Tibial nerve (tissue), 4 donors: ENCODE data around the gene AFAP1. TPM values are rescaled to one million over a fixed set of nuclear protein-coding genes. Genes with fewer than 3 reads are reported as not detected.
A peak's percentile ranks its signal among the peaks of the same experiment; 100 is the strongest.

Source experiments
- DNase-seq, 2 donors: peaks; one replicate each; pipeline ENCODE4 v3.0.0-alpha.2; 2019; ENCODE audit warnings: low spot score in 2 of 2
- H3K27ac ChIP-seq, 4 donors: fragments of 200-600 bp; sonication (generic) in 3 of 4; one replicate each; pipeline ENCODE4 v1.5.1; 2017 to 2019; ENCODE audit warnings: mild to moderate bottlenecking in 1 of 4
- H3K27me3 ChIP-seq, 2 donors: fragments of 200-600 bp; sonication (generic) in 1 of 2; one replicate each; pipeline versions ENCODE4 v1.5.1 to v1.6.0; 2017 to 2019
- H3K36me3 ChIP-seq, 3 donors: fragments of 200-600 bp; sonication (generic); one replicate each; pipeline ENCODE4 v1.5.1; 2018 to 2019
- H3K4me1 ChIP-seq, 4 donors: fragments of 200-600 bp; sonication (generic) in 3 of 4; one replicate each; pipeline ENCODE4 v1.5.1; 2017 to 2019
- H3K4me3 ChIP-seq, 4 donors: fragments of 200-600 bp; sonication (generic) in 3 of 4; one replicate each; pipeline ENCODE4 v1.5.1; 2017 to 2019; ENCODE audit warnings: mild to moderate bottlenecking in 1 of 4, moderate library complexity in 1 of 4
- H3K9me3 ChIP-seq, 4 donors: fragments of 200-600 bp; sonication (generic) in 3 of 4; one replicate each; pipeline ENCODE4 v1.5.1; 2017 to 2019
- CTCF ChIP-seq, 5 experiments: fragments of 200-600 bp in 3 of 5; fragments of 450-650 bp in 2 of 5; sonication (generic) in 3 of 5; IDR thresholded peaks; one replicate each; pipeline ENCODE4 v1.5.1; 2016 to 2019; ENCODE audit warnings: antibody characterized with exemption in 5 of 5, mild to moderate bottlenecking in 3 of 5, moderate library complexity in 2 of 5
- EP300 ChIP-seq, 2 donors: sonication (generic); formaldehyde crosslinking; IDR thresholded peaks; one replicate each; pipeline ENCODE4 v1.6.1; 2017; ENCODE audit warnings: antibody characterized with exemption in 2 of 2, mild to moderate bottlenecking in 1 of 2
- POLR2A ChIP-seq, 2 donors: fragments of 450-650 bp; IDR thresholded peaks; one replicate each; pipeline ENCODE4 v1.6.1; 2017; ENCODE audit warnings: antibody characterized with exemption in 2 of 2, mild to moderate bottlenecking in 2 of 2, moderate library complexity in 2 of 2
- WGBS, 2 donors: methylation state at CpG; one replicate each; pipeline ENCODE4 v1.1.5; 2018; 5-methylcytosine and 5-hydroxymethylcytosine counted together
- total RNA-seq, 4 donors: library from RNA; depleted of rRNA; stranded (reverse); fragments of >200 nt; gene quantifications; one replicate each; pipeline ENCODE4 v1.1.0, GENCODE V29; 2016

The AFAP1 gene
- total RNA-seq: 10 to 100 TPM; 23.2 to 34.9 (median 32.1) TPM

- no peaks in the 10 kb centered on the region for H3K27me3 ChIP-seq
- DNase-seq: peak; percentile 79 to 81
- WGBS, 2 donors: 0 to 1% methylated on average over 38 to 44 of the region's 96 CpGs
- peak within 1 kb of the TSS; percentile 83 to 96 (median 89) for H3K4me3 ChIP-seq
- peaks cover 0 to 1% (median 0%) of the 10 kb centered on the region in 3 donors for H3K36me3 ChIP-seq
- H3K27ac ChIP-seq: peak within 1 kb of the TSS; percentile 85 to 96 (median 92)
- TF ChIP-seq CTCF (IDR thresholded peaks at IDR 0.05) (no peak), EP300 (IDR thresholded peaks at IDR 0.05) (peak in 1 of 2 donors; percentile 82), POLR2A (IDR thresholded peaks at IDR 0.05) (peak; percentile 72 to 90)
- H3K9me3 ChIP-seq: no peaks in the 10 kb centered on the region
- H3K4me1 ChIP-seq: peaks cover 0 to 48% (median 2%) of the 10 kb centered on the region in 4 donors
These were observed at the start of gene AFAP1 for GRCh38 chr4:7939377-7940108. TSS of gene AFAP1 (minus strand) at chr4:7939861. CDS start at chr4:7872078, 67,783 bp downstream.

GRCh38 chr4:7988437-7988836 is 48.8 kb upstream of the AFAP1 start:
- H3K27me3 ChIP-seq: no peaks in the 10 kb centered on the region
- H3K4me3 ChIP-seq: no peak overlapping the region
- H3K9me3 ChIP-seq: no peaks in the 10 kb centered on the region
- no peak for DNase-seq
- 75 to 86% methylated on average over 1 of the region's 1 CpG for WGBS, 2 donors
- peaks cover 0 to 8% (median 3%) of the 10 kb centered on the region in 4 donors for H3K4me1 ChIP-seq
- no peak for TF ChIP-seq EP300 (IDR thresholded peaks at IDR 0.05)
- no peak for TF ChIP-seq CTCF (IDR thresholded peaks at IDR 0.05)
- no peak for TF ChIP-seq POLR2A (IDR thresholded peaks at IDR 0.05)
- H3K36me3 ChIP-seq: peaks cover 0 to 13% (median 0%) of the 10 kb centered on the region in 3 donors
- no peak overlapping the region for H3K27ac ChIP-seq

- peaks cover 0 to 13% (median 0%) of the 10 kb centered on the region in 3 donors for H3K36me3 ChIP-seq
- peak; percentile 72 to 88 (median 79) for TF ChIP-seq CTCF (IDR thresholded peaks at IDR 0.05)
- TF ChIP-seq POLR2A (IDR thresholded peaks at IDR 0.05): no peak
- peaks cover 0 to 8% (median 3%) of the 10 kb centered on the region in 4 donors for H3K4me1 ChIP-seq
- no peak overlapping the region for H3K4me3 ChIP-seq
- 47 to 57% methylated on average over 10 of the region's 10 CpGs for WGBS, 2 donors
- no peaks in the 10 kb centered on the region for H3K9me3 ChIP-seq
- DNase-seq: peak; percentile 64 to 84
- no peaks in the 10 kb centered on the region for H3K27me3 ChIP-seq
- H3K27ac ChIP-seq: no peak overlapping the region
These were observed 47.7 kb upstream of the AFAP1 start for GRCh38 chr4:7987148-7987989.

GRCh38 chr4:7985891-7986441 is 46.3 kb upstream of the AFAP1 start:
- 27 to 50% methylated on average over 21 of the region's 21 CpGs for WGBS, 2 donors
- H3K4me3 ChIP-seq: no peak overlapping the region
- no peak overlapping the region for H3K27ac ChIP-seq

More at GRCh38 chr4:7985891-7986441, 46.3 kb upstream of the AFAP1 start:
- H3K36me3 ChIP-seq: peaks cover 0 to 13% (median 0%) of the 10 kb centered on the region in 3 donors
- TF ChIP-seq POLR2A (IDR thresholded peaks at IDR 0.05) (no peak), CTCF (IDR thresholded peaks at IDR 0.05) (no peak), EP300 (IDR thresholded peaks at IDR 0.05) (no peak)
- DNase-seq: no peak
- H3K27me3 ChIP-seq: no peaks in the 10 kb centered on the region
- peaks cover 0 to 8% (median 3%) of the 10 kb centered on the region in 4 donors for H3K4me1 ChIP-seq
- no peaks in the 10 kb centered on the region for H3K9me3 ChIP-seq
